ENCODE data around the gene SPAG9. TPM values are rescaled to one million over a fixed set of nuclear protein-coding genes. Genes with fewer than 3 reads are reported as not detected.

SPAG9 gene
- total and polyA plus RNA-seq, 2 experiments from 2014 or later, result 13.7 to 45.0 TPM

- ATAC-seq, result no peak
- H3K9me2 ChIP-seq (ENCODE audit: insufficient read depth), result no peaks in the 10 kb centered on the region
- H3K27ac Mint-ChIP-seq, result no peak overlapping the region
- DNase-seq (ENCODE audit: low spot score), result no peak
- TF ChIP-seq REST (IDR thresholded peaks at IDR 0.05; ENCODE audit: unreplicated experiment) (no peak), CREB1 (CRISPR knock-in tag; IDR thresholded peaks at IDR 0.05; ENCODE audit: low read depth) (no peak), EZH2phosphoT487 (IDR thresholded peaks at IDR 0.05; ENCODE audit: unreplicated experiment) (no peak), ZNF462 (CRISPR knock-in tag; IDR thresholded peaks at IDR 0.05) (no peak), ZNF331 (CRISPR knock-in tag; IDR thresholded peaks at IDR 0.05; ENCODE audit: low read depth) (no peak), STAT1 (IDR thresholded peaks at IDR 0.05; ENCODE audit: unreplicated experiment) (no peak), EZH2 (IDR thresholded peaks at IDR 0.05; ENCODE audit: low read depth, unreplicated experiment) (no peak), NANOG (IDR thresholded peaks at IDR 0.05; ENCODE audit: borderline replicate concordance) (no peak), ZNF114 (CRISPR knock-in tag; IDR thresholded peaks at IDR 0.05) (no peak), ETS1 (IDR thresholded peaks at IDR 0.05) (no peak), POLR2AphosphoS5 (IDR thresholded peaks at IDR 0.05; ENCODE audit: low read depth) (no peak), JUNB (IDR thresholded peaks at IDR 0.05; ENCODE audit: unreplicated experiment) (no peak), CTCF (conservative IDR thresholded peaks at IDR 0.05; ENCODE audit: low read depth in 2 of 2) (no peak)
- H3K4me1 Mint-ChIP-seq, result peaks cover 26% of the 10 kb centered on the region; the same call in 2 of the 3 replicates
- 0 out of 2 replicates have a peak, but pooled peaks cover 8% of the 10 kb centered on the region for H3F3A ChIP-seq (replicated peaks; ENCODE audit: low read depth)
- H3K4me3 ChIP-seq, result no peak overlapping the region
- no peak overlapping the region for H3K4me2 ChIP-seq
- H3K27me3 Mint-ChIP-seq (ENCODE audit: insufficient read depth, low read depth, poor library complexity), result peaks cover 20% of the 10 kb centered on the region
- no peak overlapping the region for H3K4me3 Mint-ChIP-seq
- no peaks in the 10 kb centered on the region for H3K79me2 ChIP-seq (replicated peaks; ENCODE audit: insufficient read depth)
- H3K36me3 Mint-ChIP-seq (ENCODE audit: low read depth), result no peaks in the 10 kb centered on the region
- H3K27ac ChIP-seq (ENCODE audit: low read depth), result no peak overlapping the region
- H3K36me3 ChIP-seq (ENCODE audit: insufficient read depth), result no peaks in the 10 kb centered on the region
- no peaks in the 10 kb centered on the region for H3K9me3 Mint-ChIP-seq
- H2AFZ ChIP-seq, result no peak overlapping the region
- peaks cover 24% of the 10 kb centered on the region for H3K27me3 ChIP-seq (ENCODE audit: insufficient read depth)
- no peaks in the 10 kb centered on the region for H4K20me1 ChIP-seq (replicated peaks; ENCODE audit: insufficient read depth)
- H3K4me1 ChIP-seq (ENCODE audit: insufficient read depth), result peaks cover 14% of the 10 kb centered on the region
These were observed 186.5 kb downstream of the SPAG9 start for GRCh38 chr17:50934161-50934560.
